Parathyroid adenoma (tissue), 2 donors: ENCODE data around the gene MSI2.

Source experiments
- H2AFZ ChIP-seq: fragments of 300-600 bp; sonication (generic); one replicate; pipeline ENCODE4 v1.7.0; 2017; ENCODE audit warnings: antibody characterized with exemption, mild to moderate bottlenecking
- H3K27ac ChIP-seq: fragments of 300-600 bp; sonication (generic); one replicate; pipeline ENCODE4 v1.7.0; 2017
- H3K27me3 ChIP-seq: fragments of 300-600 bp; sonication (generic); one replicate; pipeline ENCODE4 v1.7.0; 2017; ENCODE audit warnings: low read length; ENCODE audit not compliant: control insufficient read depth, insufficient read depth
- H3K36me3 ChIP-seq: fragments of 300-600 bp; sonication (generic); one replicate; pipeline ENCODE4 v1.7.0; 2017; ENCODE audit warnings: low read length; ENCODE audit not compliant: control insufficient read depth, insufficient read depth
- H3K4me1 ChIP-seq: fragments of 300-600 bp; sonication (generic); one replicate; pipeline ENCODE4 v1.7.0; 2017; ENCODE audit warnings: control low read depth
- H3K4me2 ChIP-seq: fragments of 300-600 bp; sonication (generic); one replicate; pipeline ENCODE4 v1.7.0; 2017; ENCODE audit warnings: low read length
- H3K4me3 ChIP-seq: fragments of 300-600 bp; sonication (generic); one replicate; pipeline ENCODE4 v1.7.0; 2017; ENCODE audit warnings: low read depth, low read length
- H3K79me2 ChIP-seq: fragments of 300-600 bp; sonication (generic); one replicate; pipeline ENCODE4 v1.7.0; 2017; ENCODE audit warnings: control low read depth
- H3K9ac ChIP-seq: fragments of 300-600 bp; sonication (generic); one replicate; pipeline ENCODE4 v1.7.0; 2017; ENCODE audit warnings: mild to moderate bottlenecking
- H3K9me3 ChIP-seq: fragments of 300-600 bp; sonication (generic); one replicate; pipeline ENCODE4 v1.7.0; 2017; ENCODE audit warnings: low read length; ENCODE audit not compliant: control insufficient read depth
- TF ChIP-seq, protein P1 (sequence below): fragments of 300-600 bp; sonication (generic); IDR thresholded peaks from one replicate; pipeline ENCODE4 v1.7.0; 2017; ENCODE audit warnings: antibody characterized with exemption, mild to moderate bottlenecking
- donor health status: primary hyperparathyroidism.

Gene MSI2

DNA sequence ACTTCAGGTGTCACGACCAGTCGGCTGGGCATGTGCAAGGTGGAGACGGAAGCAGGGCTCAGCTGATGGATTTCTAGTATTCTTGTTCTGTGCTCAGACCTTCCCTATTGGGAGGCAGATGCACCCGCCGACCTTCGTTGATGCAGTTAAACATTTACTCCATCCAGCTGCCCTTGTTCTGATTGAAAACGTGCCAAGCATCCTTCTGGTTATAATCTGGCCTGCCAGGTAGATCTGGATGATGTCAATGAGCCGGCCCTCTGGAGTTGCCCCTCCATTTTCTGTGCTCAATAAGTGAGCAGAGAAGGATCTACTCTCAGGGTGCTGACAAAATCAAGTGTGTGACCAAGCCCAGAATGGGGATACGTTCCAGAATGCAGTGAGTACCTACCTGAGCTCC lies 450.4 kb downstream of the MSI2 start:
- H3K79me2 ChIP-seq, result no peaks in the 10 kb centered on the region
- H3K9me3 ChIP-seq, result no peaks in the 10 kb centered on the region
- no peak overlapping the region for H3K4me3 ChIP-seq
- H3K27ac ChIP-seq, result no peak overlapping the region
- no peak overlapping the region for H2AFZ ChIP-seq
- TF ChIP-seq, protein P1, sequence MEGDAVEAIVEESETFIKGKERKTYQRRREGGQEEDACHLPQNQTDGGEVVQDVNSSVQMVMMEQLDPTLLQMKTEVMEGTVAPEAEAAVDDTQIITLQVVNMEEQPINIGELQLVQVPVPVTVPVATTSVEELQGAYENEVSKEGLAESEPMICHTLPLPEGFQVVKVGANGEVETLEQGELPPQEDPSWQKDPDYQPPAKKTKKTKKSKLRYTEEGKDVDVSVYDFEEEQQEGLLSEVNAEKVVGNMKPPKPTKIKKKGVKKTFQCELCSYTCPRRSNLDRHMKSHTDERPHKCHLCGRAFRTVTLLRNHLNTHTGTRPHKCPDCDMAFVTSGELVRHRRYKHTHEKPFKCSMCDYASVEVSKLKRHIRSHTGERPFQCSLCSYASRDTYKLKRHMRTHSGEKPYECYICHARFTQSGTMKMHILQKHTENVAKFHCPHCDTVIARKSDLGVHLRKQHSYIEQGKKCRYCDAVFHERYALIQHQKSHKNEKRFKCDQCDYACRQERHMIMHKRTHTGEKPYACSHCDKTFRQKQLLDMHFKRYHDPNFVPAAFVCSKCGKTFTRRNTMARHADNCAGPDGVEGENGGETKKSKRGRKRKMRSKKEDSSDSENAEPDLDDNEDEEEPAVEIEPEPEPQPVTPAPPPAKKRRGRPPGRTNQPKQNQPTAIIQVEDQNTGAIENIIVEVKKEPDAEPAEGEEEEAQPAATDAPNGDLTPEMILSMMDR, result no peak
- no peak overlapping the region for H3K4me2 ChIP-seq
- no peaks in the 10 kb centered on the region for H3K27me3 ChIP-seq
- peaks cover 5% of the 10 kb centered on the region for H3K4me1 ChIP-seq
- H3K36me3 ChIP-seq, result no peaks in the 10 kb centered on the region
- no peak overlapping the region for H3K9ac ChIP-seq

DNA sequence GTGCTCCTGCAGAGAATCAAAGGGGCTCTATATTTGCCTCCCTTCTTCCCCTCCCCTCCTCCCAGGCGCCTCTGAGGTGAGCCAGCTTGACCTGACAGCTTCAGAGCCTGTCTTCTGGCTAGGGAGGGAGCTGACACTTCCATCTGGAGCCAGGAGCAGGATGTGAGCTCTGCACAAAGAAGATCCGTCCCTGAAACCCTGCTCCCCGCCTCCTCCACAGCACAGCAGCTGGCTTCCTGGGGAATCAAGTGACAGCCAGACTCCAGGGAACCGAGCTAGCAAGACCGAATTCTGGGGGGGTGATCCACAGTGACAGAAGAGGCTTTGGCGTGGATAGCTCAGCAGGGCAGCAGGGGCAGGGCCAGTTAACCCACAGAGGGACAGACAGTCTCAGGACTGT lies 451.6 kb downstream of the MSI2 start:
- H3K27me3 ChIP-seq, result no peaks in the 10 kb centered on the region
- H2AFZ ChIP-seq, result peak overlapping the region; percentile 78
- peaks cover 5% of the 10 kb centered on the region for H3K4me1 ChIP-seq
- no peak overlapping the region for H3K9ac ChIP-seq
- no peak overlapping the region for H3K4me3 ChIP-seq
- no peak overlapping the region for H3K27ac ChIP-seq
- no peaks in the 10 kb centered on the region for H3K36me3 ChIP-seq
- TF ChIP-seq, protein P1, result no peak
- no peaks in the 10 kb centered on the region for H3K79me2 ChIP-seq
- no peak overlapping the region for H3K4me2 ChIP-seq
- no peaks in the 10 kb centered on the region for H3K9me3 ChIP-seq

DNA sequence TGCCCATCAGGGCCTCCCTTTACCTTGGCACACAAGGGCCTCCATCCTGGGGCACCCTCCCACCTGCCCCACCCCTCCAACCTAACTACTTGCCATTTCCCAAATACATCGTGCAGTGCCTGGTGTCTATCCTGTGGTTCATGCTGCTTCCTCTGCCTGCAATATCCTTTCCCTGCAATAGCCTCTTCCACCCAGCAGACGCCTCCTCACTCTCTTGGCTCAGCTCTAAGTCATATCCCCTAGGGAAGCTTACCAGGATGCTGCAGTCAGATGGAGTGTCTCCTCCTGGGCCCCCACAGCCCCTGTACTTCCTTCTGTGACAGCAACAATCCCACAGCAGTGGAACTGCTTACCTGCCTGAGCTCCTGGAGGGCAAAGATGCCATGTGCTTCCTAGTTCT lies 452.1 kb downstream of the MSI2 start:
- peaks cover 5% of the 10 kb centered on the region for H3K4me1 ChIP-seq
- H3K79me2 ChIP-seq, result no peaks in the 10 kb centered on the region
- H3K27me3 ChIP-seq, result no peaks in the 10 kb centered on the region
- TF ChIP-seq, protein P1, result no peak
- no peak overlapping the region for H3K4me3 ChIP-seq
- no peaks in the 10 kb centered on the region for H3K9me3 ChIP-seq
- H3K4me2 ChIP-seq, result no peak overlapping the region
- H3K27ac ChIP-seq, result no peak overlapping the region
- peak overlapping the region; percentile 78 for H2AFZ ChIP-seq
- H3K36me3 ChIP-seq, result no peaks in the 10 kb centered on the region
- H3K9ac ChIP-seq, result no peak overlapping the region

DNA sequence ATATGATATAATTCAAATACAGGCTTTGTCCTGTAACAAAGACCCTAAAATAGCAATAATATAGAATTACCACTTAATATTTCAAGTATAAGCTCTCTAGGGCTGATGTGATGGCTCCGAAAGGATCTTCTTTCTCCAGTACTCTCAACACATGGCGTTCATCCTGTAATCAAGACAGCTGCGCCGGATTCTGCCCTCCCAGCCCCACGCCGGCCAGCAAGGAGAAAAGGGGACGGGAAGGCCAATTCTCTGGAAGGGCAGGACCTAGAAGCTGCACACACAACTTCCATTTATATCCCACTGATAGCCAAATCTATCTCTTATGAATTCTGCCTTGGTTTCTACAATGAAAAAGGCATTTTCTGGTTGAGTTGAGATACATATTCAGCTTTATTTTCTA lies 456.8 kb downstream of the MSI2 start:
- H3K36me3 ChIP-seq, result no peaks in the 10 kb centered on the region
- H3K79me2 ChIP-seq, result no peaks in the 10 kb centered on the region
- H3K27ac ChIP-seq, result no peak overlapping the region
- H2AFZ ChIP-seq, result no peak overlapping the region
- H3K4me3 ChIP-seq, result no peak overlapping the region
- no peaks in the 10 kb centered on the region for H3K27me3 ChIP-seq
- TF ChIP-seq, protein P1, result no peak
- H3K4me1 ChIP-seq, result peaks cover 2% of the 10 kb centered on the region
- H3K9ac ChIP-seq, result no peak overlapping the region
- H3K9me3 ChIP-seq, result no peaks in the 10 kb centered on the region
- H3K4me2 ChIP-seq, result no peak overlapping the region

DNA sequence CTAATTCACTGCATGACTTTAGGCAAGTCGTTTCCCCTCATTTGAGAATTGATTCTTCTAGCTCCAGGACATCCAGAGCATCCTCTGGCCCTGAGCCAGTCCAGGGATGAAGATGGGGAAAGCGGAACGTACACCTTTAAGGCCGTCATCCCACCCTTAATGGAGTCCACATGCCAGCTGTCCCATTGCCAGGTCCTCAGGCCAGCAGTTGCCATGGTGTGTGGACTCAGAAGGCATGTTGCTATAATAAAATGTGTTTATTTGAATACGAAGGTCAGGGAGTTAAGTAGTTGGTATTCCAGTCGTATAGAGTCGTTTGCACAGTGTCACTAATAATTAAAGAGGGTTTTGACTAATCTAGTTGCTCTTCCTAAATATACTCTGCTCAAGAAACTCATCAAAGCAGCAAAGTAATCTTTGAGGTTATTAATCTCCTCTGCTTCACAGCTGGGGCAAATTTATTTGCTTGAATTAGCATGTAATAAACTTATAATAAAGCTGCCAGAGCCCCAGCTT lies 458.4 kb downstream of the MSI2 start:
- H3K4me3 ChIP-seq, result no peak overlapping the region
- H3K4me1 ChIP-seq, result no peaks in the 10 kb centered on the region
- H2AFZ ChIP-seq, result no peak overlapping the region
- no peaks in the 10 kb centered on the region for H3K36me3 ChIP-seq
- TF ChIP-seq, protein P1, result no peak
- no peak overlapping the region for H3K27ac ChIP-seq
- H3K9ac ChIP-seq, result no peak overlapping the region
- H3K9me3 ChIP-seq, result no peaks in the 10 kb centered on the region
- H3K79me2 ChIP-seq, result no peaks in the 10 kb centered on the region
- H3K4me2 ChIP-seq, result no peak overlapping the region
- H3K27me3 ChIP-seq, result no peaks in the 10 kb centered on the region
